ENCODE data around the gene PRKCQ.

PRKCQ gene

GRCh38 chr10:6558272-6558671 lies 21.8 kb downstream of the PRKCQ start:
- in situ Hi-C loops (cut with HindIII; ENCODE audit: low sequenced_read_pairs), result no loop called here
- no peak for TF ChIP-seq CTCF (IDR thresholded peaks at IDR 0.05; ENCODE audit: low read depth, low read length)
- DNase-seq (ENCODE audit: low read depth, low spot score), result no peak
- H3K4me3 ChIP-seq (ENCODE audit: low read depth, low read length), result no peak overlapping the region

DNA sequence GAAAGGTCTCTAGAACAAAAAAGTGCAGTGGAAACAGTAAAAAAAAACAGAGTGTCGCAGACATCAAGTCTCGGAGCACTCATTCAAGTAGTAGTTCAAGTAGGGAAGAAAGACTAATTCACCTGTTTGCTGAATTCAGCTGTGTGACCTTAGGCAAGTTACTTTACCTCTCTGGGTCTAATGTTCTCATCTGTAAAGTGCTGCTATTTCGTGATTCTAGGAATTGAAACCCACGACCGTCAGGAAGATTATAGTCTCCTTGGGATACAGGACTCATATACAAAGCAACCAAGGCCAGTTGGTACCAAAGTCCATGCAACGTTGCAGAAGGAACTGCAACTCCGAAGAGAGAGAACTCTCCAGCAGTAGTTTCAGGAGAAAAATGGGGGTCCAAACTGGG lies 26.1 kb downstream of the PRKCQ start:
- no peak for TF ChIP-seq CTCF (IDR thresholded peaks at IDR 0.05; ENCODE audit: low read depth, low read length)
- no peak overlapping the region for H3K4me3 ChIP-seq (ENCODE audit: low read depth, low read length)
- DNase-seq (ENCODE audit: low read depth, low spot score), result no peak
- in situ Hi-C loops (cut with HindIII; ENCODE audit: low sequenced_read_pairs), result no loop called here

GRCh38 chr10:6543431-6544005 lies 36.6 kb downstream of the PRKCQ start:
- no peak for TF ChIP-seq CTCF (IDR thresholded peaks at IDR 0.05; ENCODE audit: low read depth, low read length)
- no peak for DNase-seq (ENCODE audit: low read depth, low spot score)
- in situ Hi-C loops (cut with HindIII; ENCODE audit: low sequenced_read_pairs), result no loop called here

DNA sequence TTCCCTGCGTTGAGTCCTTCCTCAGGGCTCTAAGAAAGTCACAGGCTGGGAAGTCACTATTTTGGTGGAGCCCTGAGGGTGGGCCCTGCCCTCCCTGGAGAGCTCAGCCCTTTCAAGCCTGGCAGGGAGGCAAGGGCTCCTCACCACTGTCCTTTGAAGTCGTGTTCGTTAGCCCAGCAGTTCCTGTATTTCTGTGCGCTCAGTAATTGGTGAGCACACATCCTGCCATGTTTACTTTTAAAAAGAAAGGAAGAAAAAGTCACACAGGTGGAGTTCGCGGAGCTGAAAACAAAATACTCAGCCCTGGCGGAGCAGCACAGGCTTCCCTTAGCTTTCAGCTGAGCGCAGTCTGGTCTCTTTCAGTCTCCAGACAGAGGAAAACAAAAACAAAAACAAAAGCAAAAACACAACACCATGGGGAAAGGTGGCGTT lies 37.1 kb downstream of the PRKCQ start:
- in situ Hi-C loops (cut with HindIII; ENCODE audit: low sequenced_read_pairs), result no loop called here
- TF ChIP-seq CTCF (IDR thresholded peaks at IDR 0.05; ENCODE audit: low read depth, low read length), result no peak
- no peak overlapping the region for H3K4me3 ChIP-seq (ENCODE audit: low read depth, low read length)
- no peak for DNase-seq (ENCODE audit: low read depth, low spot score)

More at GRCh38 chr10:6543431-6544005, 36.6 kb downstream of the PRKCQ start:
- H3K4me3 ChIP-seq (ENCODE audit: low read depth, low read length), result no peak overlapping the region

DNA sequence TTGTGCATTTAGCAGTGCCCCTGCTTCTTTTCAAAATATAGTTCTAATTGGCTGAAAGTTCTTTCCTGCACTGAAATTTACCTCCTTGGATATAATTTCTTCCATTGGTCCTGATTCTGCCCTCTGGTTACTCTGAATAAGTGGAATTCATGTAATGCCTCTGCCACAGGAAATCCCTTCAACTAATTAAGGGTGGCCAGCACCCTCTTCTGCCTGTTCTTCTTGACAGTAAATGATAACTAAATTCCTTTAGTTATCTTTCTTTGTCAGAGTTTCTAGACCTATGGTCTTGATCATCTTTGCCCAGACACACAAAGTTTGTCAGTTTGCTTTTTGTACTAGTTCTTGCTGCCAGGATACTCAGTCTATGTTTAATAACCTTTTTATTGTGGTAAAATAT lies 40.2 kb downstream of the PRKCQ start:
- in situ Hi-C loops (cut with HindIII; ENCODE audit: low sequenced_read_pairs), result no loop called here
- TF ChIP-seq CTCF (IDR thresholded peaks at IDR 0.05; ENCODE audit: low read depth, low read length), result no peak
- no peak for DNase-seq (ENCODE audit: low read depth, low spot score)
- no peak overlapping the region for H3K4me3 ChIP-seq (ENCODE audit: low read depth, low read length)

DNA sequence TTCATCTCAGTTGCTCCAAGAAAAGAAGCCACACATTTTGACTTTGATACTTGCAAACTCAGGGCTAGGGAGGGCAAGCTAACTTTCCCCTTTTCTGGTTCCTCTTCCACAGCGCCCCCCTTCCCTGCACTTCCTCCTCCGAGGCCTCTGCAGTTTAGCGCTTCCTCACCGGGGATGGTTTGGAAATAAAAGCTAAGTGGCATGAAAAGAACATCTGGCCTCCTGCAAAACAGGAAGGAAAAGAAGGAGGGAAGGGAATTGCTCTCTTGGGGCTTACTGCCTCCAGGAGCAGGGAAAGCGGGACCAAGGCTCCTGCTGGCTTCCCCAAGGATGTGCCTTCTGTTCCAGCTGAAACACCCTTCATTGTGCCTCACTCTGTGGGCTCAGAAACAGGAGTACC lies 42.3 kb downstream of the PRKCQ start:
- TF ChIP-seq CTCF (IDR thresholded peaks at IDR 0.05; ENCODE audit: low read depth, low read length), result no peak
- in situ Hi-C loops (cut with HindIII; ENCODE audit: low sequenced_read_pairs), result no loop called here
- DNase-seq (ENCODE audit: low read depth, low spot score), result no peak

GRCh38 chr10:6536102-6536501 lies 44.0 kb downstream of the PRKCQ start:
- H3K4me3 ChIP-seq (ENCODE audit: low read depth, low read length), result no peak overlapping the region
- TF ChIP-seq CTCF (IDR thresholded peaks at IDR 0.05; ENCODE audit: low read depth, low read length), result no peak
- DNase-seq (ENCODE audit: low read depth, low spot score), result no peak
- in situ Hi-C loops (cut with HindIII; ENCODE audit: low sequenced_read_pairs), result no loop called here

More for the DNA sequence above, 42.3 kb downstream of the PRKCQ start:
- no peak overlapping the region for H3K4me3 ChIP-seq (ENCODE audit: low read depth, low read length)
